Esophagus squamous epithelium (tissue), 4 donors: ENCODE results near the gene NRARP.

ENCODE experiments used
- CTCF ChIP-seq, 6 experiments: fragments of 450-650 bp in 4 of 6; fragments of 200-600 bp in 2 of 6; sonication (generic) in 2 of 6; IDR thresholded peaks; one replicate each; pipeline ENCODE4 v1.5.1; 2016 to 2019; ENCODE audit warnings: antibody characterized with exemption in 6 of 6, mild to moderate bottlenecking in 4 of 6, moderate library complexity in 4 of 6
- POLR2A ChIP-seq, 4 donors: fragments of 450-650 bp; IDR thresholded peaks; one replicate each; pipeline ENCODE4 v1.6.1; 2017; ENCODE audit warnings: antibody characterized with exemption in 4 of 4, mild to moderate bottlenecking in 4 of 4, moderate library complexity in 3 of 4

GRCh38 chr9:137297966-137298365 is 4.1 kb downstream of the NRARP start:
- TF ChIP-seq CTCF (IDR thresholded peaks at IDR 0.05) (no peak), POLR2A (IDR thresholded peaks at IDR 0.05) (no peak)
